Inflammatory macrophage (primary cell): Measurements from ENCODE around the gene OPRM1.
"Not testable (repeated sequence)": the region's sequence is repeated elsewhere in the genome, so short reads cannot be mapped to it uniquely, and the experiment has no call there.

Experiments
- DNase-seq, 2 donors: peaks; one replicate each; pipeline ENCODE4 v3.0.0-alpha.2; 2020 to 2022

The OPRM1 gene

GRCh38 chr6:154209555-154209954 is 170.5 kb downstream of the OPRM1 start:
- DNase-seq: no peak

- DNase-seq: no peak
Measured at GRCh38 chr6:154210678-154211077, 171.6 kb downstream of the OPRM1 start.

- no peak for DNase-seq
Measured at GRCh38 chr6:154213782-154214181, 174.7 kb downstream of the OPRM1 start.

GRCh38 chr6:154218301-154218700 is 179.3 kb downstream of the OPRM1 start:
- peak; percentile 87 to 92 for DNase-seq

- DNase-seq: no peak
Measured at GRCh38 chr6:154218787-154219186, 179.7 kb downstream of the OPRM1 start.

- no peak for DNase-seq
Measured at GRCh38 chr6:154219250-154219649, 180.2 kb downstream of the OPRM1 start.

GRCh38 chr6:154222716-154223115 is 183.7 kb downstream of the OPRM1 start:
- DNase-seq: no peak

GRCh38 chr6:154223296-154223695 is 184.3 kb downstream of the OPRM1 start:
- no peak for DNase-seq

GRCh38 chr6:154226461-154226860 is 187.4 kb downstream of the OPRM1 start:
- DNase-seq: no peak

GRCh38 chr6:154227862-154228520 is 189.0 kb downstream of the OPRM1 start:
- no peak for DNase-seq

GRCh38 chr6:154228521-154228905 is 189.5 kb downstream of the OPRM1 start:
- DNase-seq: no peak

GRCh38 chr6:154229786-154230185 is 190.7 kb downstream of the OPRM1 start:
- no peak for DNase-seq

- DNase-seq: peak; percentile 27 to 31
Measured at GRCh38 chr6:154230393-154230792, 191.4 kb downstream of the OPRM1 start.

- no peak for DNase-seq
Measured at GRCh38 chr6:154230910-154231595, 192.0 kb downstream of the OPRM1 start.

GRCh38 chr6:154232013-154232910 is 193.2 kb downstream of the OPRM1 start:
- no peak for DNase-seq

GRCh38 chr6:154233383-154233782 is 194.3 kb downstream of the OPRM1 start:
- no peak for DNase-seq

GRCh38 chr6:154234019-154234772 is 195.2 kb downstream of the OPRM1 start:
- peak; percentile 47 to 48 for DNase-seq

GRCh38 chr6:154236646-154237301 is 197.7 kb downstream of the OPRM1 start:
- no peak for DNase-seq

GRCh38 chr6:154238831-154239230 is 199.8 kb downstream of the OPRM1 start:
- DNase-seq: peak; percentile 30 to 52

GRCh38 chr6:154239392-154239791 is 200.4 kb downstream of the OPRM1 start:
- DNase-seq: peak in 1 of 2 donors; percentile 15

- not testable (repeated sequence) for DNase-seq
Measured at GRCh38 chr6:154241061-154241460, 202.0 kb downstream of the OPRM1 start.

- DNase-seq: peak in 1 of 2 donors; percentile 39
Measured at GRCh38 chr6:154241581-154241980, 202.5 kb downstream of the OPRM1 start.
